ENCODE results near the gene KCTD8.

Gene KCTD8

GRCh38 chr4:44434247-44434646 lies 14.4 kb downstream of the KCTD8 start:
- Histone ChIP-seq H3K4me1 (ENCODE audit: insufficient read depth, low read length) (no peaks in the 10 kb centered on the region; the same call in 1 of the 2 replicates), H3K9ac (ENCODE audit: low read depth, low read length) (no peak overlapping the region), H3K27ac (ENCODE audit: low read length) (no peak overlapping the region), H3K4me3 (ENCODE audit: low read length) (no peak overlapping the region), H3K9me3 (ENCODE audit: insufficient read depth, low read depth, low read length) (no peaks in the 10 kb centered on the region), H3K27me3 (ENCODE audit: insufficient read depth, low read length) (no peaks in the 10 kb centered on the region), H3K36me3 (ENCODE audit: insufficient read depth, low read depth, low read length) (no peaks in the 10 kb centered on the region)

- Histone ChIP-seq H3K27me3 (ENCODE audit: insufficient read depth, low read length) (no peaks in the 10 kb centered on the region), H3K9me3 (ENCODE audit: insufficient read depth, low read depth, low read length) (no peaks in the 10 kb centered on the region), H3K4me3 (ENCODE audit: low read length) (no peak overlapping the region), H3K4me1 (ENCODE audit: insufficient read depth, low read length) (peaks cover 9% of the 10 kb centered on the region; the same call in 1 of the 2 replicates), H3K36me3 (ENCODE audit: insufficient read depth, low read depth, low read length) (no peaks in the 10 kb centered on the region), H3K27ac (ENCODE audit: low read length) (no peak overlapping the region), H3K9ac (ENCODE audit: low read depth, low read length) (no peak overlapping the region)
Measured at GRCh38 chr4:44425614-44426208, 22.9 kb downstream of the KCTD8 start.

- no peak overlapping the region for H3K27ac ChIP-seq (ENCODE audit: low read length)
- H3K4me1 ChIP-seq (ENCODE audit: insufficient read depth, low read length) = peaks cover 9% of the 10 kb centered on the region; the same call in 1 of the 2 replicates
- no peaks in the 10 kb centered on the region for H3K9me3 ChIP-seq (ENCODE audit: insufficient read depth, low read depth, low read length)
- no peak overlapping the region for H3K4me3 ChIP-seq (ENCODE audit: low read length)
- no peak overlapping the region for H3K9ac ChIP-seq (ENCODE audit: low read depth, low read length)
- H3K27me3 ChIP-seq (ENCODE audit: insufficient read depth, low read length) = no peaks in the 10 kb centered on the region
- no peaks in the 10 kb centered on the region for H3K36me3 ChIP-seq (ENCODE audit: insufficient read depth, low read depth, low read length)
Measured at GRCh38 chr4:44422912-44423311, 25.7 kb downstream of the KCTD8 start.

GRCh38 chr4:44421330-44422065 lies 27.1 kb downstream of the KCTD8 start:
- Histone ChIP-seq H3K27me3 (ENCODE audit: insufficient read depth, low read length) (no peaks in the 10 kb centered on the region), H3K27ac (ENCODE audit: low read length) (no peak overlapping the region), H3K36me3 (ENCODE audit: insufficient read depth, low read depth, low read length) (no peaks in the 10 kb centered on the region), H3K9me3 (ENCODE audit: insufficient read depth, low read depth, low read length) (no peaks in the 10 kb centered on the region), H3K4me1 (ENCODE audit: insufficient read depth, low read length) (peaks cover 9% of the 10 kb centered on the region; the same call in 1 of the 2 replicates), H3K4me3 (ENCODE audit: low read length) (no peak overlapping the region), H3K9ac (ENCODE audit: low read depth, low read length) (no peak overlapping the region)

GRCh38 chr4:44415251-44415650 lies 33.4 kb downstream of the KCTD8 start:
- Histone ChIP-seq H3K9me3 (ENCODE audit: insufficient read depth, low read depth, low read length) (no peaks in the 10 kb centered on the region), H3K27ac (ENCODE audit: low read length) (peak overlapping the region; percentile 51), H3K4me3 (ENCODE audit: low read length) (peak overlapping the region; percentile 33; the same call in 1 of the 2 replicates)

GRCh38 chr4:44368413-44369167 lies 80.0 kb downstream of the KCTD8 start:
- H3K27me3 ChIP-seq (ENCODE audit: insufficient read depth, low read length) = no peaks in the 10 kb centered on the region

More at GRCh38 chr4:44415251-44415650, 33.4 kb downstream of the KCTD8 start:
- Histone ChIP-seq H3K4me1 (ENCODE audit: insufficient read depth, low read length) (peaks cover 11% of the 10 kb centered on the region; the same call in 1 of the 2 replicates), H3K36me3 (ENCODE audit: insufficient read depth, low read depth, low read length) (no peaks in the 10 kb centered on the region), H3K27me3 (ENCODE audit: insufficient read depth, low read length) (no peaks in the 10 kb centered on the region), H3K9ac (ENCODE audit: low read depth, low read length) (no peak overlapping the region)

GRCh38 chr4:44354172-44354571 lies 94.4 kb downstream of the KCTD8 start:
- Histone ChIP-seq H3K9me3 (ENCODE audit: insufficient read depth, low read depth, low read length) (no peaks in the 10 kb centered on the region), H3K4me1 (ENCODE audit: insufficient read depth, low read length) (no peaks in the 10 kb centered on the region), H3K9ac (ENCODE audit: low read depth, low read length) (no peak overlapping the region), H3K36me3 (ENCODE audit: insufficient read depth, low read depth, low read length) (no peaks in the 10 kb centered on the region), H3K27me3 (ENCODE audit: insufficient read depth, low read length) (no peaks in the 10 kb centered on the region), H3K27ac (ENCODE audit: low read length) (no peak overlapping the region), H3K4me3 (ENCODE audit: low read length) (no peak overlapping the region)

More at GRCh38 chr4:44368413-44369167, 80.0 kb downstream of the KCTD8 start:
- Histone ChIP-seq H3K9me3 (ENCODE audit: insufficient read depth, low read depth, low read length) (no peaks in the 10 kb centered on the region), H3K4me3 (ENCODE audit: low read length) (no peak overlapping the region), H3K4me1 (ENCODE audit: insufficient read depth, low read length) (peaks cover 3% of the 10 kb centered on the region; the same call in 1 of the 2 replicates), H3K36me3 (ENCODE audit: insufficient read depth, low read depth, low read length) (no peaks in the 10 kb centered on the region), H3K27ac (ENCODE audit: low read length) (no peak overlapping the region), H3K9ac (ENCODE audit: low read depth, low read length) (no peak overlapping the region)

- no peak overlapping the region for H3K4me3 ChIP-seq (ENCODE audit: low read length)
- H3K4me1 ChIP-seq (ENCODE audit: insufficient read depth, low read length) = no peaks in the 10 kb centered on the region
- H3K9ac ChIP-seq (ENCODE audit: low read depth, low read length) = no peak overlapping the region
- no peaks in the 10 kb centered on the region for H3K9me3 ChIP-seq (ENCODE audit: insufficient read depth, low read depth, low read length)
- H3K27me3 ChIP-seq (ENCODE audit: insufficient read depth, low read length) = no peaks in the 10 kb centered on the region
- H3K27ac ChIP-seq (ENCODE audit: low read length) = no peak overlapping the region
- no peaks in the 10 kb centered on the region for H3K36me3 ChIP-seq (ENCODE audit: insufficient read depth, low read depth, low read length)
Measured at GRCh38 chr4:44351069-44351468, 97.5 kb downstream of the KCTD8 start.

GRCh38 chr4:44342800-44343199 lies 105.8 kb downstream of the KCTD8 start:
- no peaks in the 10 kb centered on the region for H3K9me3 ChIP-seq (ENCODE audit: insufficient read depth, low read depth, low read length)
- H3K9ac ChIP-seq (ENCODE audit: low read depth, low read length) = no peak overlapping the region
- H3K27ac ChIP-seq (ENCODE audit: low read length) = no peak overlapping the region
- H3K36me3 ChIP-seq (ENCODE audit: insufficient read depth, low read depth, low read length) = no peaks in the 10 kb centered on the region
- H3K4me1 ChIP-seq (ENCODE audit: insufficient read depth, low read length) = peaks cover 9% of the 10 kb centered on the region
- H3K4me3 ChIP-seq (ENCODE audit: low read length) = no peak overlapping the region
- H3K27me3 ChIP-seq (ENCODE audit: insufficient read depth, low read length) = no peaks in the 10 kb centered on the region

- no peak overlapping the region for H3K4me3 ChIP-seq (ENCODE audit: low read length)
- H3K27me3 ChIP-seq (ENCODE audit: insufficient read depth, low read length) = no peaks in the 10 kb centered on the region
- no peaks in the 10 kb centered on the region for H3K36me3 ChIP-seq (ENCODE audit: insufficient read depth, low read depth, low read length)
- H3K9ac ChIP-seq (ENCODE audit: low read depth, low read length) = no peak overlapping the region
- no peak overlapping the region for H3K27ac ChIP-seq (ENCODE audit: low read length)
- peaks cover 13% of the 10 kb centered on the region; the same call in 1 of the 2 replicates for H3K4me1 ChIP-seq (ENCODE audit: insufficient read depth, low read length)
- H3K9me3 ChIP-seq (ENCODE audit: insufficient read depth, low read depth, low read length) = no peaks in the 10 kb centered on the region
Measured at GRCh38 chr4:44326741-44327140, 121.9 kb downstream of the KCTD8 start.

GRCh38 chr4:44320833-44321232 lies 127.8 kb downstream of the KCTD8 start:
- Histone ChIP-seq H3K9ac (ENCODE audit: low read depth, low read length) (no peak overlapping the region), H3K4me1 (ENCODE audit: insufficient read depth, low read length) (no peaks in the 10 kb centered on the region), H3K27ac (ENCODE audit: low read length) (no peak overlapping the region), H3K4me3 (ENCODE audit: low read length) (no peak overlapping the region), H3K36me3 (ENCODE audit: insufficient read depth, low read depth, low read length) (no peaks in the 10 kb centered on the region), H3K9me3 (ENCODE audit: insufficient read depth, low read depth, low read length) (no peaks in the 10 kb centered on the region), H3K27me3 (ENCODE audit: insufficient read depth, low read length) (no peaks in the 10 kb centered on the region)
